Measurements from ENCODE around the gene NOP14.

NOP14 gene

GRCh38 chr4:2914256-2915126 lies 48.7 kb downstream of the NOP14 start:
- no peak for DNase-seq (ENCODE audit: low spot score)

GRCh38 chr4:2913168-2913567 lies 50.0 kb downstream of the NOP14 start:
- DNase-seq (ENCODE audit: low spot score): no peak

GRCh38 chr4:2911868-2912267 lies 51.3 kb downstream of the NOP14 start:
- no peak for DNase-seq (ENCODE audit: low spot score)

- DNase-seq (ENCODE audit: low spot score): no peak
Measured at GRCh38 chr4:2910409-2910808, 52.8 kb downstream of the NOP14 start.

GRCh38 chr4:2909583-2909982 lies 53.6 kb downstream of the NOP14 start:
- no peak for DNase-seq (ENCODE audit: low spot score)

- DNase-seq (ENCODE audit: low spot score): no peak
Measured at GRCh38 chr4:2908686-2909085, 54.5 kb downstream of the NOP14 start.

GRCh38 chr4:2907706-2908293 lies 55.4 kb downstream of the NOP14 start:
- no peak for DNase-seq (ENCODE audit: low spot score)

- DNase-seq (ENCODE audit: low spot score): no peak
Measured at GRCh38 chr4:2907226-2907625, 56.0 kb downstream of the NOP14 start.

GRCh38 chr4:2906218-2906617 lies 57.0 kb downstream of the NOP14 start:
- DNase-seq (ENCODE audit: low spot score): no peak

- DNase-seq (ENCODE audit: low spot score): no peak
Measured at GRCh38 chr4:2905544-2905943, 57.7 kb downstream of the NOP14 start.

GRCh38 chr4:2902126-2902525 lies 61.1 kb downstream of the NOP14 start:
- DNase-seq (ENCODE audit: low spot score): no peak

GRCh38 chr4:2901186-2901585 lies 62.0 kb downstream of the NOP14 start:
- no peak for DNase-seq (ENCODE audit: low spot score)

GRCh38 chr4:2900741-2901140 lies 62.5 kb downstream of the NOP14 start:
- no peak for DNase-seq (ENCODE audit: low spot score)

GRCh38 chr4:2898001-2898400 lies 65.2 kb downstream of the NOP14 start:
- DNase-seq (ENCODE audit: low spot score): no peak

GRCh38 chr4:2893772-2894171 lies 69.4 kb downstream of the NOP14 start:
- no peak for DNase-seq (ENCODE audit: low spot score)

GRCh38 chr4:2891294-2891693 lies 71.9 kb downstream of the NOP14 start:
- no peak for DNase-seq (ENCODE audit: low spot score)

- DNase-seq (ENCODE audit: low spot score): no peak
Measured at GRCh38 chr4:2888886-2889285, 74.3 kb downstream of the NOP14 start.
